NCI-H748 (cell line): Measurements from ENCODE around the gene LGSN.
"Not testable (repeated sequence)": the region's sequence is repeated elsewhere in the genome, so short reads cannot be mapped to it uniquely, and the experiment has no call there.

Source experiments
- DNase-seq: peaks from one replicate; lab custom pipeline; 2025; ENCODE audit not compliant: unreplicated experiment; lab: John Stamatoyannopoulos, UW

LGSN gene, protein sequence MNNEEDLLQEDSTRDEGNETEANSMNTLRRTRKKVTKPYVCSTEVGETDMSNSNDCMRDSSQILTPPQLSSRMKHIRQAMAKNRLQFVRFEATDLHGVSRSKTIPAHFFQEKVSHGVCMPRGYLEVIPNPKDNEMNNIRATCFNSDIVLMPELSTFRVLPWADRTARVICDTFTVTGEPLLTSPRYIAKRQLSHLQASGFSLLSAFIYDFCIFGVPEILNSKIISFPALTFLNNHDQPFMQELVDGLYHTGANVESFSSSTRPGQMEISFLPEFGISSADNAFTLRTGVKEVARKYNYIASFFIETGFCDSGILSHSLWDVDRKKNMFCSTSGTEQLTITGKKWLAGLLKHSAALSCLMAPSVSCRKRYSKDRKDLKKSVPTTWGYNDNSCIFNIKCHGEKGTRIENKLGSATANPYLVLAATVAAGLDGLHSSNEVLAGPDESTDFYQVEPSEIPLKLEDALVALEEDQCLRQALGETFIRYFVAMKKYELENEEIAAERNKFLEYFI

GRCh38 chr6:63319939-63320338 lies at the start of gene LGSN:
TSS of gene LGSN (minus strand) at chr6:63319983. CDS start at chr6:63319943, 40 bp downstream.
- DNase-seq: no peak

- no peak for DNase-seq
Measured at GRCh38 chr6:63368347-63368746, 48.6 kb upstream of the LGSN start.

- not testable (repeated sequence) for DNase-seq
Measured at GRCh38 chr6:63362500-63363120, 42.8 kb upstream of the LGSN start.

DNA sequence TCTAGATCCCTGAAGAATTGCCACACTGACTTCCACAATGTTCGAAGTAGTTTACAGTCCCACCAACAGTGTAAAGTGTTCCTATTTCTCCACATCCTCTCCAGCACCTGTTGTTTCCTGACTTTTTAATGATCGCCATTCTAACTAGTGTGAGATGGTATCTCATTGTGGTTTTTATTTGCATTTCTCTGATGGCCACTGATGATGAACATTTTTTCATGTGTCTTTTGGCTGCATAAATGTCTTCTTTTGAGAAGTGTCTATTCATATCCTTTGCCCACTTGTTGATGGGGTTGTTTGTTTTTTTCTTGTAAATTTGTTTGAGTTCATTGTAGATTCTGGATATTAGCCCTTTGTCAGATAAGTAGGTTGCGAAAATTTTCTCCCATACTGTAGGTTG lies 37.6 kb upstream of the LGSN start:
- not testable (repeated sequence) for DNase-seq

- DNase-seq: no peak
Measured at GRCh38 chr6:63355632-63356031, 35.8 kb upstream of the LGSN start.

GRCh38 chr6:63353286-63353630 lies 33.5 kb upstream of the LGSN start:
- no peak for DNase-seq

DNA sequence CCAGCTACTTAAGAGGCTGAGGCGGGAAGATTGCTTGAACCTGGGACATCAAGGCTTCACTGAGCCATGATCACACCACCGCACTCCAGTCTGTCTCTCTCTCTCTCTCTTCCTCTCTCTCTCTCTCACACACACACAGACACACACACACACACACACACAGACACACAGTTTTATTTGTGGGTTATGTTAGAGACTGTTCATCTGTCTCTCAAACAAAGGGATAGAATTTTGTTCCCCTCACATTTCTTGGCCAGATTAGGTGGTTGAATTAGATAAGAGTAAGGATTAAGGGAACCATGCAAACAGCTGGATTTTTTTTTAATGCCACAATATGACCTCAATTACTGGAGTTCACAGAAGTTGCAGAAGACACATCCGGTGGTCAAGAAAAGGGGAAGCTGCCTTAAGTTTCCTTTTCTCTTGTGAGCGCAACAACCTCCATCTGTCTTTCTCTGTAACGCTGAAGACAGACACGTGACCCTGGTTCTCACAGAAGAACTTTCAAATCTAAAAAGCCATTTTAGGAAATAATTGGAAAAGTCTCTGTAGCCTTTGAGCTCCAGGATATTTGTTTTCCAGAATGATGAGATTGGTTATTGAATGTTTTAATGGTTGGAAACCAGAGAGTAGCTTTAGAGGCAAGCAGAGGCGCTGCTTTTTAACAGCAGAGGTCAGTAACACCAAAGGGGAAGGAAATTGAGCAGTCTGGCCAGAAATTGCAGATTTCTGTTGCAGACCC lies 32.9 kb upstream of the LGSN start:
- peak; percentile 60 for DNase-seq

GRCh38 chr6:63352069-63352543 lies 32.3 kb upstream of the LGSN start:
- DNase-seq: peak; percentile 40

- no peak for DNase-seq
Measured at GRCh38 chr6:63349401-63349800, 29.6 kb upstream of the LGSN start.

GRCh38 chr6:63348836-63349235 lies 29.1 kb upstream of the LGSN start:
- DNase-seq: no peak

- no peak for DNase-seq
Measured at GRCh38 chr6:63347599-63347998, 27.8 kb upstream of the LGSN start.

DNA sequence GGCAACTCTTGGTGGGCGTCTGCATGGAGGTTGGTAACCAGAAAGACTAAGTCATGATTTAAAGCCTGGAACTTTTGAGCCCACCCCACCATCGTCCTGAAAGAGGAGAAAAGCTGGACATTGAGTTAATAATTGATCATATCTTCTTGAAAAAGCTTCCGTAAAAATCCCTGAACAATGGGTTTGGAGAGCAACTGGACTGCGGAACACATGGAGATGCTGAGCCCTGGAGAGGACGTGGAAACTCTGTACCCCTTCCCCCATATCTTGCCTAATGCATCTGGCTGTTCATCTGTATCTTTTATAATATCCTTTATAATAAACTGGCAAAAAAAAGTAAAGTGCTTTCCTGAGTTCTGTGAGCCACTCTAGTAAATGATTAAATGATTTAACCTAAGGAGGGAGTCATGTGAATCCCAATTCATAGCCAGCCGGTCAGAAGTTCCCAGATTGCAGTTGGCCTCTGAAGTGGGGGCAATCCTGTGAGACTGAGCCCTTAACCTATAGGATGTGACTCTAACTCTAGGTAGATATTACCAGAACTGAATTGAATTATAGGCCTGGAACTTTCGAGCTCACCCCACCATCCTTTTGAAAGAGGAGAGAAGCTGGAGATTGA lies 26.5 kb upstream of the LGSN start:
- DNase-seq: no peak

DNA sequence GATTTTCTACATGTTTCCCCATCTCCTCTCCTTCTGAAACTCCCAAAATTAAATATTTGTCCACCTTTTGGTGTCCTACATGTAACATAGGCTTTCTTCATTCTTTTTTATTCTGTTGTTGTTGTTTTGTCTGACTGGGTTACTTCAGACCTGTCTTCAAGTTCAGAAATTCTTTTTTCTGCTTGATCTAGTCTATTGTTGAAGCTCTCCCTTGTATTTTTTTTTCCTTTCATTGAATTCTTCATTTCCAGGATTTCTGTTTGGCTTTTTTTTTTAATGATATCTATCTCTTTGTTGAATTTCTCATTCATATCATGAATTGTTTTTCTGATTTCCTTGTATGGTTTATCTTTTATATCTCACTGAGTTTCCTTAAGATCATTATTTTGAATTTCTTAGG lies 20.6 kb upstream of the LGSN start:
- no peak for DNase-seq

- not testable (repeated sequence) for DNase-seq
Measured at GRCh38 chr6:63334652-63335051, 14.9 kb upstream of the LGSN start.

GRCh38 chr6:63333440-63333839 lies 13.7 kb upstream of the LGSN start:
- DNase-seq: no peak

- DNase-seq: not testable (repeated sequence)
Measured at GRCh38 chr6:63326630-63327029, 6.8 kb upstream of the LGSN start.

- DNase-seq: no peak
Measured at GRCh38 chr6:63322981-63323380, 3.2 kb upstream of the LGSN start.

GRCh38 chr6:63321821-63322220 lies 2.0 kb upstream of the LGSN start:
- no peak for DNase-seq

DNA sequence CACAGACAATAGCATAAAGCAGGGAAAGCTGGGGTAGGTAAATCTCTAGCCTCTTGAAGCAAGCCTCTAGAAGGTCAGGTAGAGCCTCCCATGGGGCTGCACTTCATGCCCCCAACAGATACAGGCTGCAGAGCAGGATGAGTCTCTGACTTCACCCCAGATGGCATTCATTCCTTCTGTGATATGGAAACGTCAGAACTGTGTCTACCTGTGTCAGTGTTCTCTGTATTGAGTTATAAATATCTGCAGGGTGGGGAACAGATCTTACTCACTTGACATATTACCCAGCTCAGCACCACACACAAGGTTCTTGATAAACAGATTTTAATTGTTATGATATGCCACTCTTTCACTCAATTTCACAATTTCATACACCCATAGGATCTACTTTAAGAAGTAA lies 2.1 kb downstream of the LGSN start:
- DNase-seq: no peak

DNA sequence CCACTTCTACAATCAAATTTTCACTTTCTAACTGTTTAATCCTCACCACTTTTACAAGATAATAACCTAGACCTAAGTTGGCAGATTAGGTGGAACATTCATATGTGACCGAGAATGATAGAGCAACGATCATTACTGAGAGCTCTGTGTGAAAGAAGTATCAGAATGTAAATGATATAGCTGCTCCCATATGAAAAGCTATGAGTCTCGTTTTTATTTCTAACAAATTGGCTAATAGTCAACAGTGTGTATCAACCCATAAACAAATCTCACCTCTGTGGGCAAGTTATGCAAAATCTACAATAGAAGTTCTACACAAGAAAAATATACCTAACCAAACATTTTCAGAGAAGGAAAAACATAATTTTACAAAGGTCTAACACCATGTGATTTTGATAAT lies 3.7 kb downstream of the LGSN start:
- DNase-seq: no peak

- DNase-seq: no peak
Measured at GRCh38 chr6:63313111-63313510, 6.7 kb downstream of the LGSN start.
